ENCODE results near the gene PDCD2L.
A peak's percentile ranks its signal among the peaks of the same experiment; 100 is the strongest.

- TF ChIP-seq POLR2AphosphoS5 (IDR thresholded peaks at IDR 0.05) (peak; percentile 88), CTCF (IDR thresholded peaks at IDR 0.05) (peak in 1 of 3 experiments; percentile 13), EP300 (IDR thresholded peaks at IDR 0.05) (no peak)
These were observed at the start of gene PDCD2L for GRCh38 chr19:34404109-34404909.

Data from esophagus muscularis mucosa (tissue), 4 donors.